HepG2 (cell line): ENCODE data around the gene SLC16A4. TPM values are rescaled to one million over a fixed set of nuclear protein-coding genes. Genes with fewer than 3 reads are reported as not detected.

ENCODE experiments used
- ATF5 ChIP-seq: sonication (generic); formaldehyde crosslinking; IDR thresholded peaks from 2 replicates; pipeline ENCODE4 v1.4.0; 2020; ENCODE audit warnings: mild to moderate bottlenecking, low read depth, missing genetic modification reagents
- FOXC1 ChIP-seq: sonication (generic); formaldehyde crosslinking; IDR thresholded peaks from 2 replicates; pipeline ENCODE4 v1.8.0; 2022; ENCODE audit warnings: mild to moderate bottlenecking, missing genetic modification reagents, borderline replicate concordance
- FUBP1 ChIP-seq: sonication (generic); formaldehyde crosslinking; IDR thresholded peaks from 2 replicates; pipeline ENCODE4 v1.5.1; 2020; ENCODE audit warnings: missing genetic modification reagents, mild to moderate bottlenecking, borderline replicate concordance
- HDAC1 ChIP-seq: sonication (generic); formaldehyde crosslinking; IDR thresholded peaks from 2 replicates; pipeline ENCODE4 v1.5.1; 2020; ENCODE audit warnings: mild to moderate bottlenecking, missing genetic modification reagents
- MBD4 ChIP-seq: IDR thresholded peaks from 2 replicates; pipeline ENCODE4 v1.6.1; 2012; ENCODE audit warnings: low read length, inconsistent platforms, borderline replicate concordance
- NFAT5 ChIP-seq: sonication (generic); formaldehyde crosslinking; IDR thresholded peaks from 2 replicates; pipeline ENCODE4 v1.4.0; 2020; ENCODE audit warnings: missing genetic modification reagents
- U2AF2 ChIP-seq: fragments of 200-400 bp; formaldehyde crosslinking; IDR thresholded peaks from 2 replicates; pipeline ENCODE4 v1.6.1; 2017; ENCODE audit warnings: low read depth, mild to moderate bottlenecking, low read length
- UBTF ChIP-seq: sonication (generic); formaldehyde crosslinking; IDR thresholded peaks from 2 replicates; pipeline ENCODE4 v1.4.0; 2020; ENCODE audit warnings: mild to moderate bottlenecking, missing genetic modification reagents
- YY1 ChIP-seq: IDR thresholded peaks from 2 replicates; pipeline ENCODE4 v1.6.1; 2011; ENCODE audit warnings: low read length, low read depth, moderate library complexity, mild to moderate bottlenecking; ENCODE audit not compliant: insufficient read depth, insufficient replicate concordance
- ZNF205 ChIP-seq: IDR thresholded peaks from 2 replicates; pipeline ENCODE4 v1.6.1; 2018; ENCODE audit warnings: missing biosample characterization, missing genetic modification reagents
- ZNF224 ChIP-seq: sonication (generic); formaldehyde crosslinking; IDR thresholded peaks from 2 replicates; pipeline ENCODE4 v1.5.0; 2020; ENCODE audit warnings: mild to moderate bottlenecking, missing genetic modification reagents
- ZNF230 ChIP-seq: sonication (generic); formaldehyde crosslinking; IDR thresholded peaks from 2 replicates; pipeline ENCODE4 v1.4.0; 2020; ENCODE audit warnings: mild to moderate bottlenecking, missing genetic modification reagents
- ZNF367 ChIP-seq: sonication (generic); formaldehyde crosslinking; IDR thresholded peaks from 2 replicates; pipeline ENCODE4 v1.4.0; 2020; ENCODE audit warnings: missing genetic modification reagents, borderline replicate concordance
- ZNF576 ChIP-seq: sonication (generic); formaldehyde crosslinking; IDR thresholded peaks from 2 replicates; pipeline ENCODE4 v1.4.0; 2020; ENCODE audit warnings: mild to moderate bottlenecking, missing genetic modification reagents
- ZNF616 ChIP-seq: sonication (generic); formaldehyde crosslinking; IDR thresholded peaks from 2 replicates; pipeline ENCODE4 v1.5.0; 2020; ENCODE audit warnings: low read depth, mild to moderate bottlenecking, missing genetic modification reagents
- ZNF75D ChIP-seq: sonication (generic); formaldehyde crosslinking; IDR thresholded peaks from 2 replicates; pipeline ENCODE4 v1.8.1; 2023; ENCODE audit warnings: missing genetic modification reagents, mild to moderate bottlenecking, borderline replicate concordance
- ZNF839 ChIP-seq: sonication (generic); formaldehyde crosslinking; IDR thresholded peaks from 2 replicates; pipeline ENCODE4 v1.4.0; 2020; ENCODE audit warnings: missing genetic modification reagents, mild to moderate bottlenecking, borderline replicate concordance
- polyA plus RNA-seq, 8 experiments: library from polyadenylated mRNA; depleted of rRNA in 3 of 8; stranded (reverse) in 7 of 8; unstranded in 1 of 8; fragments of >200 nt; fragmentation: Illumina TruSeq in 4 of 8; extraction: Trizol in 4 of 8; gene quantifications; 2 replicates each; pipeline versions ENCODE4 v1.2.1 to v1.2.3, GENCODE V29; 2011 to 2016; ENCODE audit warnings: low read depth in 4 of 8, missing spikeins in 1 of 8, mixed read lengths in 1 of 8; ENCODE audit not compliant: insufficient read depth in 1 of 8
- total RNA-seq, 5 experiments: library from RNA; depleted of rRNA; stranded (reverse); fragments of >200 nt; fragmentation: Illumina TruSeq; extraction: Trizol; gene quantifications; 2 replicates each; pipeline ENCODE4 v1.2.3, GENCODE V29; 2016; ENCODE audit warnings: low read depth in 1 of 5

Gene SLC16A4
- total and polyA plus RNA-seq, 2 of the 13 experiments (the other 11 are each of a cell fraction or from before 2014, with no cell fraction given), result 1.1 to 1.5 TPM

- TF ChIP-seq NFAT5 (CRISPR knock-in tag) (no peak), ZNF75D (no peak), U2AF2 (no peak), ZNF576 (CRISPR knock-in tag) (no peak), ZNF839 (no peak), FOXC1 (CRISPR knock-in tag) (no peak), ZNF205 (CRISPR knock-in tag) (no peak), MBD4 (no peak), ZNF367 (CRISPR knock-in tag) (no peak), YY1 (peak; percentile 97), FUBP1 (CRISPR knock-in tag) (no peak), HDAC1 (CRISPR knock-in tag) (peak; percentile 47; the same call in 1 of the 2 replicates), ZNF224 (CRISPR knock-in tag) (no peak), ZNF230 (CRISPR knock-in tag) (no peak), ATF5 (CRISPR knock-in tag) (no peak), UBTF (CRISPR knock-in tag) (peak; percentile 57), ZNF616 (CRISPR knock-in tag) (no peak)
These were observed 51.2 kb downstream of the SLC16A4 start (continued) for GRCh38 chr1:110339407-110340206.
